HG02943 (cell line): ENCODE measurements around the gene DHX40.
"Not testable (repeated sequence)": the region's sequence is repeated elsewhere in the genome, so short reads cannot be mapped to it uniquely, and the experiment has no call there.

ENCODE experiments used
- ATAC-seq: cut with Tn5 transposase; IDR thresholded peaks from one replicate; pipeline ENCODE4 v1.9.1; 2021; ENCODE audit warnings: mild to moderate bottlenecking, low read depth, moderate library complexity; ENCODE audit not compliant: unreplicated experiment

Gene DHX40

GRCh38 chr17:59558953-59559352 is 6.5 kb upstream of the DHX40 start:
- ATAC-seq: no peak

DNA sequence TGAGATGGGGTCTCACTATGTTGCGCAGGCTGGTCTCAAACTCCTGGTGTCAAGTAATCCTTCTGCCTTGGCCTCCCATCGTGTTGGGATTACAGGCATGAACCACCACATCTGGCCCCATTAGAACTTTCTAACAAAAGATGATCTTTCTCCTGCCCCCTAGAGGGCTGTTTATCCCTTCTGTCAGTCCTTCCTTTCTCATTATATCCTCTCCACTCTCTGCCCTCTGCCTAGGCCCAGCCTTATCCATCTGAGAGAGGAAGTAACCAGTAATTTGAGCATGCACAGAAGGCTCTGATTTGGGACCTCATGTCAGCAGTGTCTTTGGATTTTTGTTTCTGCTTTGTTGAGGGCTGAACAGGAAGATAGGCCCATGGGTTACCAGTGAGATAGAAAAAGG is 4.4 kb upstream of the DHX40 start:
- no peak for ATAC-seq

DNA sequence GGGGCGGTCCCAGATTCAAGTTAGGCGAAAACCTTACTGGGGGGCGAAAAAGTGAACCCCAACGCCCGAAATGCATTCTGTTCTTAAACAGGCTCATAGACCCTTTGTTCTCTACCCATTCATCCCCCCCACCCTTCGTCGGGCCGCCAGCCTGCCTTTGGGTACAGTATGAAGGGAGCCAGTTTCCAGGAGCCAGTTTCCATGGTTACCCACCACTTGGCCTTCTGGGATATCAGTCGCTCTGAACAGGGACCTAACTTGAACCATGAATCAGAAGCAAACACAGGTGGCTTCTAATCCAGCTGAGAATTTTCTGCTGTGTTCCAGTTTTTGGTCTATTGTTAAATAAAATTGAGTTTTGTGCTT is 532 bp downstream of the DHX40 start:
- peak; percentile 34 for ATAC-seq

DNA sequence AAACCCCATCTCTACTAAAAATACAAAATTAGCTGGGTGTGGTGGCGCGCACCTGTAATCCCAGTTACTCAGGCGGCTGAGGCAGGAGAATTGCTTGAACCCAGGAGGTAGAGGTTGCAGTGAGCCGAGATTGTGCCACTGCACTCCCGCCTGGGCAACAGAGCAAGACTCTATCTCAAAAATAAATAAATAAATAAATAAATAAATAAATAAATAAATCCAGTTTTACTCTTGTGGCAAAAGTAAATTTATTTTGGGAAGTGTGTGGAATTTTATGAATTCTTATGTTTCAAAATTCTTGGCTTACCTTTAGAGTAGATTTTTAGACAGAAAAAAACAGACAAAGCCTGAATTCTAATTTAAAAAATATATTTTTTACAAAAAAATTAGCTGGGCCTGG is 3.7 kb downstream of the DHX40 start:
- not testable (repeated sequence) for ATAC-seq

DNA sequence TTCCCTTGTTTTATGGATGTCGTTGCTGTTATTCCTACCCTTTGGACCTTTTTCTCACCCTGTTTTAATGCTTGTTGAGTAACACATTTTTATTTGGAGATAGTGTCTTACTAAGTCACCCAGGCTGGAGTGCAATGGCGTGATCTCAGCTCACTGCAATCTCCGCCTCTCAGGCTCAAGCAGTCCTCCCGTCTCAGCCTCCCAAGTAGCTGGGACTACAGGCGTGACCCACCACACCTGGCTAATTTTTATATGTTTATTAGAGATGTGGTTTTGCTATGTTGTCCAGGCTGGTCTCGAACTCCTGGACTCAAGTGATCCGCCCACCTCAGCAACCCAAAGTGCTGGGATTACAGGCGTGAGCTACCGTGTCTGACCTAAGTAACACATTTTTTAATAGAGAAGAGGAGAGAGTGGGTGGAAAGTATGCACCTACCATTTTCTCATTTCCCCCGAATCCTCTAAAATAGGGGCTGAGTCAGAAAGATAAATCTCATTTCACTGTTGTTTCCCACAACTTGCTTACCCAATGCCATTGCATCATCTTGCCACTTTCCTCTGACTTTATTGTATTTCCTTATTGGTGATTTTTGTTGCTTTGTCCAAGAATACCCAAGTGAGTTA is 7.0 kb downstream of the DHX40 start:
- ATAC-seq: no peak

GRCh38 chr17:59584168-59584567 is 18.8 kb downstream of the DHX40 start:
- ATAC-seq: not testable (repeated sequence)

DNA sequence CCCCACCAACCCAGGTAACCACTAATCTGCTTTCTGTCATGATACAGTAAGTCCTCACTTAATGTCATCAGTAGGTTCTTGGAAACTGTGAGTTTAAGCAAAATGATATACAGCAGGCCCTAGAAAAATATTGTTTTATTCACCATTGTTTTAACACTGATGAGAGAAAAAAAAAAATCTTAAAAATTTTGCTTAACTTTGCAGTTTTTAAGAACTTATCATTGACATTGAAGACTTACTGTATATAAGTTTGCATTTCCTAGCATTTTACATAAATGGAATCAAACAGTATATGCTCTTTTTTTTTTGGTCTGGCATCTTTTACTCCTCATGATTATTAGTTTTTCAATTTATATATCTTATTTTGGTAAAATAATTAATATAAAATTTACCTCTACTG is 34.8 kb downstream of the DHX40 start:
- ATAC-seq: no peak

DNA sequence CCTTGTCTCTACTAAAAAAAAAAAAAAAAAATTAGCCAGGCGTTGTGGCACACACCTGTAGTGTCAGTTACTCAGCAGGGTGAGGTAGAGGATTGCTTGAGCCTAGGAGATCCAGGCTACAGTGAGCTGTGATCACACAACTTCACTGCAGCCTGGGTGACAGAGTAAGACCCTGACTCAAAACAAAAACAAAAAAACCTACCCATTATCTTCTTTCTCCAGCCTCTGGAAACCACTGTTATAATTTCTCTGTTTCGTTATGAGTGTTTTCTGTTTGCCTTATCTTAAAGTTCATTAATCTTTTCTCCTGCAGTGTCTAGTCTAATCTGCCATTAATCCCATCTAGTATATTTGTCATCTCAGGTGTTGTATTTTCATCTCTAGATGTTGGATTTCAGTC is 35.7 kb downstream of the DHX40 start:
- ATAC-seq: no peak

- no peak for ATAC-seq
These were observed 41.7 kb downstream of the DHX40 start for GRCh38 chr17:59607061-59607460.

DNA sequence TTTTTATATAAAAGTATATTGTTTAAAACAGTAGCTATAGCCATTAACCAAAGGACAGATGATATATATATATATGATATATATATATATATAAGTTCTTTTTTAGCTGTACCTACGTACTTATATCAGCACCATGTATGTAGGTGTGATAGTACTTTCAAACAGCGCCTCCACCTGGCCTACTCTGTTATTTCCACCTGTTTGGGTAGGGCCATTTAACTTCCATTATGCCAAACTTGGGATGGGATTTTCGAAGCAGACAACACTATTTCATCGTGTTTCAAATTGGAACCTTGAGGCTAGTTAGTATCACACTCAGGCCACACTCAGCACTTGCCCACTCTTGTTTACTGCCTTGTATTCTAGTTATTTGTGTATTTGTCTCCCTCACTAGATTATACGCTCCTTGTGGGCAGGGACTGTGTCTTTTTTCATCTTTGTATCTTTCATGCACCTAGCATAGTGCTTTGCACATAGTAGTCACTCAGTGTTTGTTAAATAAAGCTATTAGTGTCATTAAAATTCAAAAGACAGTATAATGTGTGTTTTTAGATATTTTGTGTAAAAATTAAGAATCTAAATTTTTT is 42.5 kb downstream of the DHX40 start:
- ATAC-seq: no peak

DNA sequence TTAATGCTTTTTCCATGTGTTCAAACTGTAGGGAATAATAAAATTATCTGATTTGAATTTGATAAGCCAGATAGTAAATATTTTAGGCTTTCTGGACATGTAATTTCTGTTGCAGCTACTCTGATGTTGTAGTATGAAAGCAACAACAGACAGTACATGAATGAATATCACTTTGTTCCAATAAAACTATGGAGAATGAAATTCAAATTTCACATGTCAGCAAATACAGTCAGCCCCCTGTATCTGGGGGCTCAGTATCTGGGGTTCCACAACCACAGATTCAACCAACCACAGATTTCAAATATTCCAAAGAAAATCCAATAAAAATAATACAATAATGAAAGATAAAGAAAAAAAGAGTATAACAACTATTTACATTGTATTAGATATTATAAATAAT is 46.1 kb downstream of the DHX40 start:
- ATAC-seq: no peak

DNA sequence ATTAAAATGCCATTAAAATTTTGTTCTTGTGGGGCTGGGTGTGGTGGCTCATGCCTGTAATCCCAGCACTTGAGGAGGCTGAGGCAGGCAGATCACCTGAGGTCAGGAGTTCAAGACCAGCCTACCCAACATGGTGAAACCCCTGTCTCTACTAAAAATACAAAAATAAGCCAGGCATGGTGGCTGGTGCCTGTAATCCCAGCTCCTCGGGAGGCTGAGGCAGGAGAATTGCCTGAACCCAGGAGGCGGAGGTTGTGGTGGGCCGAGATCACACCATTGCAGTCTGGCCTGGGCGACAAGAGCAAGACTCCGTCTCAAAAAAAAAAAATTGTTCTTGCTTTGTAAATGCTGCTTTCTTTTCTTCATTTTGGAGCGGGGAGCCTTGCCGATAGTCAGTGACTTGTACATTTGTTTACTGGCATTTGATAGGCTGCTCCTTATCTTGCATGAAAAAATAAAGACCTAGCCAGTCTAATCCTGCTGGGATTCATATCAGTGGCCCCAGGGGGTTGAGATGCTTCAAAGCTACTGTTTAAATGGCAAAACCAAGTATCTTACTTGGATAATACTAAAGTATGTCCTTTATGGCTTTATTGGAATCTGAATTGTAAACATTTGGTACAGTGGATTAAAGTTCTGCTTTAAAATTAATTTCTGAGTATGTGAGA is 51.0 kb downstream of the DHX40 start:
- no peak for ATAC-seq

GRCh38 chr17:59617156-59617732 is 51.8 kb downstream of the DHX40 start:
- ATAC-seq: no peak

- ATAC-seq: no peak
These were observed 53.6 kb downstream of the DHX40 start for GRCh38 chr17:59619035-59619297.

GRCh38 chr17:59619298-59620063 is 54.1 kb downstream of the DHX40 start, which contains the start of gene CLTC:
Gene CLTC, plus strand, starts transcription at chr17:59619895. Its CDS starts 237 bp downstream, at chr17:59620132.
- peak; percentile 65 for ATAC-seq

GRCh38 chr17:59620064-59620359 is 54.6 kb downstream of the DHX40 start:
- peak; percentile 1 for ATAC-seq

DNA sequence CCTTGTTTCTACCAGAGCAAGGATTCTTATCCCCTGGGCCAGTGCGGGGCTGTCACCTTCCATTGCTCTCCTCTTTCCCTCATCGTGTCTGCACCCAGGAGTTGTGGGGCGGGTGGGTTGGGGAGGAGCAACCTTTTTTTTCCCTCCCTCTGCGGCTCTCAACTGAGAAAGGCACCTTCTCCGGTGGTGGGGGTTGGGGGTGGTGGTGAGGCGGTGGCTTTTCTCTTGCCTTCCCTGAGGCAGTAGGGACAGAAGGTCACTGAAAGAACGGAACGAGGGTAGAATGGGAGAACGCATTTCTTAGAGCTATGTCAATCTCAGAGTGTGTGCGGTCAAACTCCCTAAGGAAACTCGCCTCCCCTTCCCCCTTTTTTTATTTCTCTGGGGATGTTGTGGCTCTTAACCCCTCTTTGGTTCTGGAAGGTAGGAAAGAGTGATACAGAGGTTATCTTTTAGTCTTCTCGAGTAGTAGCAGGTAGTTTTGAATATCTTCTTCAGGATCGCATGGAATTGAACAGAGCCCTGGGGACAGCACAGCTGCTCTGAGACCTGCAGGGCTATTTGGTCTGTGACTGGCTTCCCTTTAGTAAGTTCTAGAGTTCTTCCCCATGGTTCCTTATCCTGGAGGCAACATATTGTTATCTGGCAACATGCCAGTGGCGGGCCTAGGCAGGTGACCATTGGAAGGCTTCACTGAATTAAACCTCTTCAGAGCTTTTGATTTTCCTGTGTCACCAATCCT is 55.3 kb downstream of the DHX40 start:
- no peak for ATAC-seq

DNA sequence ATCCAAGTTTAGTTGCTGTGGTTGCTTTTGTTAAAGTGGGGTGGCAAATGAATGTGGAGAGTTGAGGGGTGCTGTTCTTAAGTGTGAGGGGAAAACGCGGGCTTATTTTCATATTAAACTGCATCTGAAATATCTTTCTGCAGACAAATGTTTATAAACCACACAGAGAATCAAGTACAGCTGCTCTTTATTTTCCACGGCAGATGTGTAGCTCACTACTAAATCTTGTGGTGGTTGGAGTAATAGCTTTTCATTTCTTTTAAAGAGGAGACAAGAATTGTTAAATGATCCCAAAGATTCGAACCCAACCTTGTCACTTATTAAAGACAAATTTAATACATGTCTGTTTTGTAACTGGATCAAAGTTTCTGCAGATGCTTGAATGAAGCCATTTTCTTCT is 56.4 kb downstream of the DHX40 start:
- ATAC-seq: no peak

DNA sequence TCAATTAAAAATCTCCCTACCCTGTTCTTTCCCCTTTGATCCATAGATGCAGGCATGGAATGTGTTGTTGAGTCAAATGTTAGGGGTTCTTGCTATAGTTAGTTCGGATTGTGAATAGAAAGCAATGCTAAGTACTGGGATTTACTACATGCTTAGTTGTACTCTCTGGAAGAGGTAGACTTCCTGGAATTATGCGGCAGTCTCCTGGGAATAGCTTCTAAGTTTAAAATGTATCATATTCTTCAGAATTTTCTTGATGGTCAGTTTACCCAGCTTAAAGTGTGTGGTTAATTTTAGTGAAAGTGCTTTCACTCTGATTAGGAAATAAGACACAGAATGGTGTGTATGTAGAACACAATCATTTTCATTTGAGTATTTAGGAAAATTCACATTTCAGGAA is 57.7 kb downstream of the DHX40 start:
- no peak for ATAC-seq

- no peak for ATAC-seq
These were observed 61.3 kb downstream of the DHX40 start for GRCh38 chr17:59626756-59627155.

GRCh38 chr17:59627274-59627673 is 61.9 kb downstream of the DHX40 start:
- no peak for ATAC-seq
